ENCODE results near the gene FAM200C.

Gene FAM200C

GRCh38 chr5:160367261-160367660, 32.6 kb downstream of the FAM200C start:
- ATAC-seq = peak; percentile 30
- no peak for DNase-seq

GRCh38 chr5:160366230-160366629, 33.6 kb downstream of the FAM200C start:
- no peak for ATAC-seq
- no peak for DNase-seq

GRCh38 chr5:160363660-160364395, 36.0 kb downstream of the FAM200C start:
- DNase-seq (no peak), ATAC-seq (no peak)

GRCh38 chr5:160363211-160363610, 36.6 kb downstream of the FAM200C start:
- no peak for ATAC-seq

GRCh38 chr5:160361624-160362228, 38.1 kb downstream of the FAM200C start:
- ATAC-seq = no peak

More at GRCh38 chr5:160363211-160363610, 36.6 kb downstream of the FAM200C start:
- no peak for DNase-seq

GRCh38 chr5:160360310-160360709, 39.5 kb downstream of the FAM200C start:
- DNase-seq (no peak), ATAC-seq (no peak)

More at GRCh38 chr5:160361624-160362228, 38.1 kb downstream of the FAM200C start:
- DNase-seq = no peak

GRCh38 chr5:160359816-160360215, 40.0 kb downstream of the FAM200C start:
- DNase-seq (no peak), ATAC-seq (no peak)

GRCh38 chr5:160359242-160359641, 40.6 kb downstream of the FAM200C start:
- ATAC-seq = no peak
- DNase-seq = no peak

GRCh38 chr5:160357861-160358411, 41.9 kb downstream of the FAM200C start:
- ATAC-seq = no peak
- no peak for DNase-seq

- ATAC-seq (no peak), DNase-seq (no peak)
These were observed 42.5 kb downstream of the FAM200C start for GRCh38 chr5:160357394-160357793.

- ATAC-seq (no peak), DNase-seq (no peak)
These were observed 43.1 kb downstream of the FAM200C start for GRCh38 chr5:160356550-160357347.

- DNase-seq (no peak), ATAC-seq (no peak)
These were observed 45.2 kb downstream of the FAM200C start for GRCh38 chr5:160354666-160355065.

GRCh38 chr5:160353379-160353778, 46.5 kb downstream of the FAM200C start:
- ATAC-seq = no peak
- no peak for DNase-seq

GRCh38 chr5:160352308-160352707, 47.5 kb downstream of the FAM200C start:
- DNase-seq (no peak), ATAC-seq (no peak)

- DNase-seq = no peak
- no peak for ATAC-seq
These were observed 49.9 kb downstream of the FAM200C start for GRCh38 chr5:160349935-160350303.

- DNase-seq (no peak), ATAC-seq (no peak)
These were observed 50.5 kb downstream of the FAM200C start for GRCh38 chr5:160349249-160349934.

GRCh38 chr5:160348080-160348479, 51.8 kb downstream of the FAM200C start:
- DNase-seq = no peak
- ATAC-seq = no peak

- ATAC-seq (no peak), DNase-seq (no peak)
These were observed 52.4 kb downstream of the FAM200C start for GRCh38 chr5:160347448-160347847.
